Fibroblast of villous mesenchyme (primary cell): ENCODE results near the gene HECW1. TPM values are rescaled to one million over a fixed set of nuclear protein-coding genes. Genes with fewer than 3 reads are reported as not detected.
A peak's percentile ranks its signal among the peaks of the same experiment; 100 is the strongest.
"Not testable (repeated sequence)": the region's sequence is repeated elsewhere in the genome, so short reads cannot be mapped to it uniquely, and the experiment has no call there.

Source experiments
- DNase-seq: peaks from one replicate; pipeline ENCODE4 v3.0.0-alpha.2; 2010; ENCODE audit warnings: low read depth
- H3K4me3 ChIP-seq: 2 replicates; pipeline ENCODE4 v1.5.1; 2011; ENCODE audit warnings: low read depth, mild to moderate bottlenecking, low read length
- total RNA-seq: library from RNA; depleted of rRNA; stranded (reverse); fragments of >200 nt; gene quantifications from 2 replicates; pipeline ENCODE4 v1.2.3, GENCODE V29; 2012
- TF ChIP-seq, protein P1 (sequence below): IDR thresholded peaks from 2 replicates; pipeline ENCODE4 v1.5.1; 2012; ENCODE audit warnings: low read depth, mild to moderate bottlenecking, low read length; ENCODE audit not compliant: insufficient read depth

The HECW1 gene
- 1.7 and 3.2 TPM in 2 replicates for total RNA-seq

DNA sequence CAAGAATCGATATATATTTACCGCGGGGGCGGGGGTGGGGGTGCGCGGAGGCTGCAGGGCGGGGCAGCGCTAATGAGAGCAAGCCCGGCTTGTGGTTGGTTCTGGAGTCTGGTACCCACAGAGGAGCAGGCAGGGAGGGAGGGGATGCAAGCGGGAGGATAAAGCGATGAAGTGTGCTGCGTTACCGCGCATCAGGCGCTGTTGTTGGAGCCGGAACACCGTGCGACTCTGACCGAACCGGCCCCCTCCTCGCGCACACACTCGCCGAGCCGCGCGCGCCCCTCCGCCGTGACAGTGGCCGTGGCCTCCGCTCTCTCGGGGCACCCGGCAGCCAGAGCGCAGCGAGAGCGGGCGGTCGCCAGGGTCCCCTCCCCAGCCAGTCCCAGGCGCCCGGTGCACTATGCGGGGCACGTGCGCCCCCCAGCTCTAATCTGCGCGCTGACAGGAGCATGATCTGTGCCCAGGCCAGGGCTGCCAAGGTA is at the start of gene HECW1:
HECW1 (plus strand) TSS at position 189 of the 482 bp plus-strand sequence. CDS start 131,259 bp downstream, outside the sequence.
- H3K4me3 ChIP-seq, result peak within 1 kb of the TSS; percentile 39
- TF ChIP-seq, protein P1, sequence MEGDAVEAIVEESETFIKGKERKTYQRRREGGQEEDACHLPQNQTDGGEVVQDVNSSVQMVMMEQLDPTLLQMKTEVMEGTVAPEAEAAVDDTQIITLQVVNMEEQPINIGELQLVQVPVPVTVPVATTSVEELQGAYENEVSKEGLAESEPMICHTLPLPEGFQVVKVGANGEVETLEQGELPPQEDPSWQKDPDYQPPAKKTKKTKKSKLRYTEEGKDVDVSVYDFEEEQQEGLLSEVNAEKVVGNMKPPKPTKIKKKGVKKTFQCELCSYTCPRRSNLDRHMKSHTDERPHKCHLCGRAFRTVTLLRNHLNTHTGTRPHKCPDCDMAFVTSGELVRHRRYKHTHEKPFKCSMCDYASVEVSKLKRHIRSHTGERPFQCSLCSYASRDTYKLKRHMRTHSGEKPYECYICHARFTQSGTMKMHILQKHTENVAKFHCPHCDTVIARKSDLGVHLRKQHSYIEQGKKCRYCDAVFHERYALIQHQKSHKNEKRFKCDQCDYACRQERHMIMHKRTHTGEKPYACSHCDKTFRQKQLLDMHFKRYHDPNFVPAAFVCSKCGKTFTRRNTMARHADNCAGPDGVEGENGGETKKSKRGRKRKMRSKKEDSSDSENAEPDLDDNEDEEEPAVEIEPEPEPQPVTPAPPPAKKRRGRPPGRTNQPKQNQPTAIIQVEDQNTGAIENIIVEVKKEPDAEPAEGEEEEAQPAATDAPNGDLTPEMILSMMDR, result no peak
- DNase-seq, result no peak

DNA sequence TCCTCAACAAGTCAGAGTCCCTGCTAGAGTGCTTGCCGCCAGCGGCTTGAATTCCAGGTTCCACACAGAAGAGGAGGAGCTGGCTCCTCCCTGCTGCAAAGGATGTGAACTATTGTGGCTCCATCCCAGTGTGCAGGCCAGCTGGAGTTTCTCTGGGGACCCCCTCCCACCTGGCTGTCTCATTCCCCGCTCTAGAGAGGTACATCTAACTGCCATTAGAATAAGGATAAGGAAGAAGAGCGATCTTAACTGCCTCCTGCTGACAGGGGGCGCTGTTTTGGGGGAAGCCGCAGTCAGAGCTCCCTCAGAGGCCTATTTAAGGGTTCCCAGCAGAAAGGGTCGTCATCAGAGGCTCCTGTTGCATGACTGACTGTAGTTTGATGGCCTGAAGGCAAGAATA is 40.8 kb upstream of the HECW1 start:
- DNase-seq, result peak; percentile 3
- no peak overlapping the region for H3K4me3 ChIP-seq
- TF ChIP-seq, protein P1, result peak; percentile 48

DNA sequence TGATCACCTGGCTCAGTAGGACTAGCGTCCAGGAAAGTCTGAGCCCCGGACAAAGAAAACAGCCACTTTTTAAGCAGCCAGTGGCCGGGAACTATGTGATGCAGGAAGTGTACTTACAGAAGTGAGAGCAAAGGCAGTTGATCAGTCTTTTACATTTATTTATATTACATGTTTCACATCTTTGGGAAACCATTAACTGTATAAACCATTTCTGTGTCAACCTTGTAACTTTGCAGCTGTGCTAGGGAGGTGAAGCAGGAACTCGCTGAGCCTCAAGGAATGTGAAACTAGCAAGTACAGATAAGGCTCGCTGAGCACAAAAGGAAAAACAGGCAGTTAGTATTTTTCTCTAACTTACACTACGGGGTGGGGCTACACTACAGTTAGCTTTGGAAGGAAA is 39.9 kb upstream of the HECW1 start:
- DNase-seq, result peak; percentile 52
- H3K4me3 ChIP-seq, result no peak overlapping the region
- TF ChIP-seq, protein P1, result no peak

DNA sequence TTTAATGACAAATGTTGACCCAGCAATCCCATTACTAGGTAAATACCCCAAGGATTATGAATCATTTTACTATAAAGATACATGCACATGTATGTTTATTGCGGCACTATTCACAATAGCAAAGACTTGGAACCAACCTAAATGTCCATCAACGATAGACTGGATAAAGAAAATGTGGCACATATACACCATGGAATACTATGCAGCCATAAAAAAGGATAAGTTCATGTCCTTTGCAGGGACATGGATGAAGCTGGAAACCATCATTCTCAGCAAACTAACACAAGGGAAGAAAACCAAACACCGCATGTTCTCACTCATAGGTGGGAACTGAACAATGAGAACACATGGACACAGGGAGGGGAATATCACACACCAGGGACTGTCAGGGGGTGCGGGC is 38.6 kb upstream of the HECW1 start:
- DNase-seq, H3K4me3 ChIP-seq: not testable (repeated sequence)

DNA sequence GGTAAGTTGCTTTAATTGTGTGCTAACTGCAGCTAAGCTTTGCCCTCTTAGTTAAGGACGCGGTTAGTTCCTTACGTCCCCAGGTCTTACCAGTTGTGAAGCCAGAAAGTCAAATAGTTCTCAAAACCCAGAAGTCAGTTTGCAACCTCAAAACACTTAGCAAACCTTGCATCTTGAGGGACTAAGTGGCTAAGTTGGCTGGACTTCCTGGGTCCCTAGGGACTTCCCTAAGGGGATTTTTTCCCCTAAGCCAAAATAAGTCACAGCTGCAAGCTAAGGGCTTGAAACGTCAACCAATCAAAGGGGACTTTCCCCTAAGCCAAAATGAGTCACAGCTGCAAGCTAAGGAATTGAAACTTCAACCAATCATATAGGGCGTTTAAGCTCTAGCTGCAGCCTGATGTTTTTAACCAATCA is 36.2 kb upstream of the HECW1 start:
- no peak overlapping the region for H3K4me3 ChIP-seq
- TF ChIP-seq, protein P1, result no peak
- no peak for DNase-seq

DNA sequence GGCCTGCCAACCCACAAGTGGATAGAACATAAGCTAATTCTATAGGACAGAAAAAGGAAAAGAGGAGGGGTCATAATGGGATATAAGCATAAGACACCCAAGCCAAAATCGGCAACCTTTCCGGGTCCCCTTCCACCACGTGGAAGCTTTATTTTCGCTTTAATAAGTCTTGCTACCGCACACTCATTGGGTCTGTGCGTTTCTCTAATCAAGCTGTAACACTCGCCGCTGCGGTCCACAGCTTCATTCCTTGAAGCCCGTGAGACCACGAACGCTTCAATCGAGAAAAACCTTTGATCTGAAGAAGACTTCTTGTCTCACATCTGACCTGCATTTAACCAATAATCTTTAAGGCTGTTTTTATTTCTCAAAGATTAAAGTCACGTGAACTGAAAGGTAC is 35.8 kb upstream of the HECW1 start:
- H3K4me3 ChIP-seq, result no peak overlapping the region
- TF ChIP-seq, protein P1, result no peak
- DNase-seq, result no peak

DNA sequence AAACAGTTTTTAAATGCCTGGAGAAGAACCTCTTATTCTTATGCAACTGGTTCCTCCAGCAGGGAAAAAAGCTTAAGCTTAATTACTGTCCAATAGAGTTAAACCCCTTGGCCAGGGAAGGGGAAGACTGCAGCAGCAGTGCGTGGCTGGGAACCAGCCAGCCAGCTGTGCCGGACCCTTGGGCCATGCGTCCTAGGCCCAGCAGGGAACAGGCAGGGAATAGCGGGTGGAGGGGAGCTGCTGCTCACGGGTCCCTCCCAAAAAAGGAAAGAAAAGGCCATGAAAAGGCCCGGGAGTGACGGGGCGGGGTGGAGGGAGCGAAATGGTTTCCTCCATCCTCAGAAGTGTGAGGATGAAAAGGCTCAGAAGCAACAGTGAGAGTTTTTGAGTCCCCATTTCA is 35.2 kb upstream of the HECW1 start:
- H3K4me3 ChIP-seq, result no peak overlapping the region
- no peak for DNase-seq
- TF ChIP-seq, protein P1, result no peak
